H1 (cell line): Measurements from ENCODE around the gene WAC. TPM values are rescaled to one million over a fixed set of nuclear protein-coding genes. Genes with fewer than 3 reads are reported as not detected.

ENCODE experiments used
- CTCF ChIA-PET: fragments of 300-600 bp; sonication (Branson Sonifier 250); formaldehyde crosslinking; loops from one replicate; lab custom pipeline; 2021; ENCODE audit not compliant: partially characterized antibody; lab: Charles Lee
- POLR2A ChIA-PET: fragments of 300-600 bp; sonication (Branson Sonifier 250); formaldehyde crosslinking; loops from one replicate; lab custom pipeline; 2021; ENCODE audit warnings: inconsistent platforms; ENCODE audit not compliant: partially characterized antibody; lab: Charles Lee
- DNase-seq, 2 experiments: peaks; one replicate each; pipeline versions ENCODE4 v3.0.0 to v3.0.0-alpha.2; 2010 to 2022; ENCODE audit warnings: low spot score in 2 of 2, low read depth in 1 of 2, mixed read lengths in 1 of 2
- FAIRE-seq: peaks from 2 replicates; lab custom pipeline; 2011; peaks lifted over from hg19 to GRCh38; lab: Jason Lieb, UNC
- H2AFZ ChIP-seq: 2 replicates; pipeline ENCODE4 v1.8.1; 2012; ENCODE audit warnings: low read length, inconsistent platforms
- H2AK5ac ChIP-seq: 2 replicates; pipeline ENCODE4 v1.6.1; 2013; ENCODE audit warnings: low read depth, low read length
- H2BK120ac ChIP-seq: replicated peaks from 2 replicates; pipeline ENCODE3; 2013; ENCODE audit warnings: low read depth, low read length, inconsistent platforms
- H2BK12ac ChIP-seq: 2 replicates; pipeline ENCODE4 v1.6.1; 2013; ENCODE audit warnings: low read depth, low read length
- H2BK15ac ChIP-seq: 2 replicates; pipeline ENCODE4 v1.6.1; 2013; ENCODE audit warnings: low read length
- H2BK20ac ChIP-seq: 2 replicates; pipeline ENCODE4 v1.6.1; 2013; ENCODE audit warnings: low read length
- H2BK5ac ChIP-seq: 2 replicates; pipeline ENCODE4 v1.6.1; 2013; ENCODE audit warnings: low read depth, low read length
- H3K14ac ChIP-seq: 2 replicates; pipeline ENCODE4 v1.6.1; 2013; ENCODE audit warnings: inconsistent platforms; ENCODE audit not compliant: insufficient read length
- H3K18ac ChIP-seq: 2 replicates; pipeline ENCODE4 v1.6.1; 2013; ENCODE audit warnings: low read length; ENCODE audit errors: extremely low read depth
- H3K23ac ChIP-seq: 2 replicates; pipeline ENCODE4 v1.6.1; 2013; ENCODE audit warnings: inconsistent platforms; ENCODE audit not compliant: insufficient read length
- H3K23me2 ChIP-seq: 2 replicates; pipeline ENCODE4 v1.6.1; 2013; ENCODE audit warnings: low read depth, low read length
- H3K27ac ChIP-seq: 2 replicates; pipeline ENCODE4 v1.6.1; 2011; ENCODE audit warnings: low read depth, low read length, inconsistent platforms
- H3K27me3 ChIP-seq, 4 experiments: replicated peaks in 1 of 4; 1 replicate in 1 of 4; 2 replicates in 3 of 4; pipeline versions ENCODE4 v1.6.1 to v1.8.1; 2011 to 2013; ENCODE audit warnings: low read length in 3 of 4, mild to moderate bottlenecking in 3 of 4, inconsistent platforms in 2 of 4, mixed read lengths in 2 of 4, moderate library complexity in 1 of 4; ENCODE audit not compliant: control insufficient read depth in 3 of 4, insufficient read depth in 3 of 4; ENCODE audit errors: extremely low read depth in 1 of 4
- H3K36me3 ChIP-seq, 4 experiments: 2 replicates each; pipeline versions ENCODE4 v1.6.1 to v1.8.1; 2011 to 2013; ENCODE audit warnings: mild to moderate bottlenecking in 4 of 4, low read length in 3 of 4, moderate library complexity in 2 of 4, control low read depth in 1 of 4, inconsistent platforms in 1 of 4; ENCODE audit not compliant: insufficient read depth in 4 of 4, control insufficient read depth in 2 of 4
- H3K4ac ChIP-seq: replicated peaks from 2 replicates; pipeline ENCODE3; 2013; ENCODE audit warnings: low read length, low read depth, mixed read lengths, inconsistent platforms; ENCODE audit not compliant: insufficient read length
- H3K4me1 ChIP-seq, 4 experiments: replicated peaks in 1 of 4; 1 replicate in 1 of 4; 2 replicates in 3 of 4; pipeline versions ENCODE4 v1.6.1 to v1.8.1; 2011 to 2013; ENCODE audit warnings: low read length in 3 of 4, inconsistent platforms in 2 of 4, mixed read lengths in 1 of 4; ENCODE audit not compliant: insufficient read depth in 4 of 4, control insufficient read depth in 3 of 4
- H3K4me2 ChIP-seq, 2 experiments: 2 replicates each; pipeline versions ENCODE4 v1.6.1 to v1.8.1; 2011 to 2013; ENCODE audit warnings: low read depth in 2 of 2, low read length in 2 of 2, control low read depth in 1 of 2, inconsistent platforms in 1 of 2, mild to moderate bottlenecking in 1 of 2; ENCODE audit not compliant: insufficient read depth in 1 of 2
- H3K4me3 ChIP-seq, 4 experiments: fragments of 200-600, 300-600 bp in 1 of 4; sonication (generic), shearing (Covaris generic), sonication (Bioruptor Twin) in 1 of 4; 2 replicates each; pipeline versions ENCODE4 v1.5.1 to v1.8.1; 2011 to 2016; ENCODE audit warnings: low read length in 4 of 4, low read depth in 3 of 4, control low read depth in 2 of 4, inconsistent platforms in 2 of 4, mild to moderate bottlenecking in 2 of 4, mixed read lengths in 1 of 4, moderate library complexity in 1 of 4; ENCODE audit not compliant: insufficient read depth in 2 of 4; ENCODE audit errors: extremely low read depth in 1 of 4
- H3K56ac ChIP-seq: replicated peaks from 2 replicates; pipeline ENCODE3; 2013; ENCODE audit warnings: low read depth, mild to moderate bottlenecking, mixed read lengths, low read length, inconsistent platforms; ENCODE audit not compliant: insufficient read length
- H3K79me1 ChIP-seq: 2 replicates; pipeline ENCODE4 v1.6.1; 2013; ENCODE audit warnings: low read depth, low read length, control low read depth
- H3K79me2 ChIP-seq, 2 experiments: 2 replicates each; pipeline versions ENCODE4 v1.6.1 to v1.8.1; 2012 to 2013; ENCODE audit warnings: low read length in 2 of 2, mild to moderate bottlenecking in 2 of 2, inconsistent platforms in 1 of 2; ENCODE audit not compliant: insufficient read depth in 2 of 2, control insufficient read depth in 1 of 2
- H3K9ac ChIP-seq, 4 experiments: replicated peaks in 1 of 4; 1 replicate in 1 of 4; 2 replicates in 3 of 4; pipeline versions ENCODE4 v1.6.1 to v1.8.1; 2011 to 2013; ENCODE audit warnings: low read depth in 3 of 4, low read length in 3 of 4, control low read depth in 2 of 4, mild to moderate bottlenecking in 2 of 4, moderate library complexity in 2 of 4, inconsistent platforms in 1 of 4; ENCODE audit errors: extremely low read depth in 1 of 4
- H3K9me3 ChIP-seq, 2 experiments: 2 replicates each; pipeline versions ENCODE4 v1.6.1 to v1.8.1; 2012 to 2013; ENCODE audit warnings: mild to moderate bottlenecking in 2 of 2, moderate library complexity in 2 of 2, control low read depth in 1 of 2, inconsistent platforms in 1 of 2, low read depth in 1 of 2, low read length in 1 of 2, mixed read lengths in 1 of 2; ENCODE audit not compliant: insufficient read depth in 2 of 2
- H4K20me1 ChIP-seq, 2 experiments: replicated peaks in 1 of 2; 2 replicates each; pipeline versions ENCODE3 to v1.8.1; 2011 to 2013; ENCODE audit warnings: inconsistent platforms in 2 of 2, low read length in 2 of 2, mild to moderate bottlenecking in 1 of 2; ENCODE audit not compliant: insufficient read depth in 2 of 2, control insufficient read depth in 1 of 2
- H4K5ac ChIP-seq: 2 replicates; pipeline ENCODE4 v1.6.1; 2013; ENCODE audit warnings: low read length, low read depth, mixed read lengths, inconsistent platforms; ENCODE audit not compliant: insufficient read length
- H4K8ac ChIP-seq: 2 replicates; pipeline ENCODE4 v1.8.0; 2013; ENCODE audit warnings: mild to moderate bottlenecking, moderate library complexity, low read length, inconsistent platforms; ENCODE audit not compliant: insufficient read depth; ENCODE audit errors: extremely low read depth
- H4K91ac ChIP-seq: replicated peaks from 2 replicates; pipeline ENCODE3; 2013; ENCODE audit warnings: low read length, mixed read lengths, inconsistent platforms; ENCODE audit not compliant: insufficient read length
- ATF3 ChIP-seq: IDR thresholded peaks from 2 replicates; pipeline ENCODE4 v1.6.1; 2011; ENCODE audit warnings: low read depth, mild to moderate bottlenecking, low read length; ENCODE audit not compliant: insufficient read depth
- FOSL1 ChIP-seq: IDR thresholded peaks from 2 replicates; pipeline ENCODE4 v1.6.1; 2011; ENCODE audit warnings: mild to moderate bottlenecking, low read depth, low read length, moderate library complexity; ENCODE audit not compliant: insufficient read depth
- RXRA ChIP-seq: IDR thresholded peaks from 2 replicates; pipeline ENCODE4 v1.6.1; 2011; ENCODE audit warnings: low read depth, mild to moderate bottlenecking, low read length, moderate library complexity; ENCODE audit not compliant: insufficient read depth
- WGBS, 2 experiments: shearing (Covaris generic) in 1 of 2; methylation state at CpG; one replicate each; pipeline versions ENCODE4 v1.1.6 to v1.1.7; 2013 to 2015; ENCODE audit warnings: low lambda C conversion rate in 2 of 2, mixed read lengths in 2 of 2, inconsistent platforms in 1 of 2, low coverage in 1 of 2, missing lambda C conversion rate in 1 of 2; ENCODE audit not compliant: insufficient replicate concordance in 2 of 2, insufficient coverage in 1 of 2, insufficient read length in 1 of 2; ENCODE audit errors: extremely low coverage in 1 of 2, missing lambda C conversion rate in 1 of 2; 5-methylcytosine and 5-hydroxymethylcytosine counted together
- polyA plus RNA-seq, 7 experiments: library from polyadenylated mRNA; depleted of rRNA in 3 of 7; stranded (reverse) in 5 of 7; unstranded in 2 of 7; fragments of >200 nt in 5 of 7; fragments of 200-250 nt in 2 of 7; gene quantifications; 1 replicate in 5 of 7; 2 replicates in 1 of 7; 4 replicates in 1 of 7; pipeline versions ENCODE4 v1.2.1 to v1.2.3, GENCODE V29; 2011 to 2013; ENCODE audit warnings: missing spikeins in 2 of 7, mixed read lengths in 2 of 7
- total RNA-seq: library from RNA; stranded (reverse); fragmentation: NEBNext Ultra II Directional; extraction: Animal tissue kit (Norgen Biotek cat#: 25700); gene quantifications from 2 replicates; pipeline ENCODE4 v1.2.1, GENCODE V29; 2021

WAC gene
- total and polyA plus RNA-seq, 2 of the 8 experiments (the other 6 are each of a cell fraction or from before 2014, with no cell fraction given) = 72.9 to 128 TPM

- peaks cover 5 to 62% (median 30%) of the 10 kb centered on the region in 4 experiments for H3K36me3 ChIP-seq
- no peak overlapping the region for H2BK5ac ChIP-seq
- H3K4me1 ChIP-seq = no peaks in the 10 kb centered on the region
- no peak overlapping the region for H2BK20ac ChIP-seq
- H3K27ac ChIP-seq = no peak overlapping the region
- H4K20me1 ChIP-seq = peaks cover 0 to 4% of the 10 kb centered on the region in 2 experiments
- no peak overlapping the region for H2BK12ac ChIP-seq
- no peak overlapping the region for H3K18ac ChIP-seq
- no peak overlapping the region for H3K23ac ChIP-seq
- H4K5ac ChIP-seq = no peak overlapping the region
- no peaks in the 10 kb centered on the region for H3K9me3 ChIP-seq
- H3K56ac ChIP-seq = no peak overlapping the region
- H2BK120ac ChIP-seq = no peak overlapping the region
- H3K4me3 ChIP-seq = no peak overlapping the region
- H3K79me1 ChIP-seq = no peaks in the 10 kb centered on the region
- H4K8ac ChIP-seq = no peak overlapping the region
- H2AFZ ChIP-seq = no peak overlapping the region
- no peaks in the 10 kb centered on the region for H3K23me2 ChIP-seq
- no peaks in the 10 kb centered on the region for H3K27me3 ChIP-seq
- no peak overlapping the region for H2AK5ac ChIP-seq
- no peak overlapping the region for H3K14ac ChIP-seq
- no peak overlapping the region for H3K4me2 ChIP-seq
- no peak overlapping the region for H3K4ac ChIP-seq
- H4K91ac ChIP-seq = no peak overlapping the region
- ChIA-PET POLR2A (interaction anchor here (1.7 kb wide), 1 partner anchor 11 kb away, joined by 6 read pairs; no protein-coding TSS in a partner anchor), CTCF (no interaction called here)
- no peak overlapping the region for H2BK15ac ChIP-seq
- no peak for DNase-seq
- H3K79me2 ChIP-seq = no peaks in the 10 kb centered on the region
- 91% methylated on average over 2 of the region's 2 CpGs; no CpG with 5 or more reads in 1 of the 2 experiments for WGBS, 2 experiments
- FAIRE-seq = no peak
- H3K9ac ChIP-seq = no peak overlapping the region
- no peak for TF ChIP-seq ATF3
- no peak for TF ChIP-seq FOSL1
- no peak for TF ChIP-seq RXRA
- TF ChIP-seq, all 59 proteins: peak for 0
These were observed 87.3 kb downstream of the WAC start for GRCh38 chr10:28620251-28620650.
